K562 (cell line): ENCODE measurements around the gene ADK. TPM values are rescaled to one million over a fixed set of nuclear protein-coding genes. Genes with fewer than 3 reads are reported as not detected.
A peak's percentile ranks its signal among the peaks of the same experiment; 100 is the strongest.

ENCODE experiments used
- BCLAF1 ChIP-seq, 2 experiments: fragments of 450-650 bp in 1 of 2; IDR thresholded peaks; 2 replicates each; pipeline ENCODE4 v1.6.1; 2011 to 2017; ENCODE audit warnings: low read depth in 2 of 2, antibody characterized with exemption in 1 of 2, borderline replicate concordance in 1 of 2, low read length in 1 of 2, mild to moderate bottlenecking in 1 of 2, mixed read lengths in 1 of 2; ENCODE audit not compliant: control insufficient read depth in 1 of 2
- BDP1 ChIP-seq: IDR thresholded peaks from 3 replicates; pipeline ENCODE4 v1.6.1; 2011; ENCODE audit not compliant: insufficient read length, insufficient read depth
- CAMTA2 ChIP-seq: fragments of 250-450 bp; sonication (Bioruptor Pico); conservative IDR thresholded peaks from 2 replicates; pipeline ENCODE4 v1.5.1; 2022
- CBFA2T3 ChIP-seq: fragments of 450-650 bp; IDR thresholded peaks from 2 replicates; pipeline ENCODE4 v1.6.1; 2017
- CHAMP1 ChIP-seq: fragments of 450-650 bp; IDR thresholded peaks from 2 replicates; pipeline ENCODE4 v1.6.1; 2016; ENCODE audit warnings: mild to moderate bottlenecking
- GTF2F1 ChIP-seq: IDR thresholded peaks from 2 replicates; pipeline ENCODE4 v1.6.1; 2011; ENCODE audit warnings: low read depth, low read length, improper control_type of control experiment
- KDM1A ChIP-seq, 2 experiments: fragments of 450-650 bp; IDR thresholded peaks; 2 replicates each; pipeline ENCODE4 v1.6.1; 2016; ENCODE audit warnings: mild to moderate bottlenecking in 2 of 2
- KHSRP ChIP-seq: fragments of 450-650 bp; IDR thresholded peaks from 2 replicates; pipeline ENCODE4 v1.6.1; 2017
- LARP7 ChIP-seq: fragments of 450-650 bp; IDR thresholded peaks from 2 replicates; pipeline ENCODE4 v1.6.1; 2016
- NFE2 ChIP-seq: IDR thresholded peaks from 2 replicates; pipeline ENCODE4 v1.6.1; 2014; ENCODE audit warnings: antibody characterized with exemption, low read depth
- NFE2L1 ChIP-seq: fragments of 450-650 bp; IDR thresholded peaks from 2 replicates; pipeline ENCODE4 v1.6.1; 2016; ENCODE audit warnings: missing genetic modification characterization, low read depth, mild to moderate bottlenecking, missing compliant biosample characterization, moderate library complexity, borderline replicate concordance
- NFIX ChIP-seq: fragments of 250-450 bp; sonication (Bioruptor Pico); IDR thresholded peaks from 2 replicates; pipeline ENCODE4 v1.4.0; 2020; ENCODE audit warnings: low read depth, mild to moderate bottlenecking, moderate library complexity
- PCBP2 ChIP-seq: fragments of 200-400 bp; formaldehyde crosslinking; IDR thresholded peaks from 2 replicates; pipeline ENCODE4 v1.6.1; 2018; ENCODE audit warnings: low read length, low read depth, mild to moderate bottlenecking, moderate library complexity; ENCODE audit not compliant: poor library complexity, severe bottlenecking
- PHF20 ChIP-seq: fragments of 450-650 bp; IDR thresholded peaks from 2 replicates; pipeline ENCODE4 v1.6.1; 2018; ENCODE audit not compliant: partially characterized antibody
- RBM34 ChIP-seq: fragments of 200-400 bp; formaldehyde crosslinking; IDR thresholded peaks from 2 replicates; pipeline ENCODE4 v1.6.1; 2018; ENCODE audit warnings: low read length, borderline replicate concordance; ENCODE audit not compliant: insufficient read depth
- RUNX1 ChIP-seq: sonication (generic); IDR thresholded peaks from 2 replicates; pipeline ENCODE4 v1.6.1; 2016; ENCODE audit warnings: antibody characterized with exemption, low read depth
- SPI1 ChIP-seq: IDR thresholded peaks from 2 replicates; pipeline ENCODE4 v1.6.1; 2011; ENCODE audit warnings: low read depth, low read length, control low read depth, borderline replicate concordance
- SRSF3 ChIP-seq: fragments of 200-400 bp; formaldehyde crosslinking; IDR thresholded peaks from 2 replicates; pipeline ENCODE4 v1.6.1; 2016; ENCODE audit warnings: mild to moderate bottlenecking, low read length, moderate library complexity; ENCODE audit not compliant: insufficient read depth
- TAF7 ChIP-seq: fragments of 450-650 bp; IDR thresholded peaks from 2 replicates; pipeline ENCODE4 v1.6.1; 2016; ENCODE audit warnings: missing genetic modification characterization, missing compliant biosample characterization
- TCF7 ChIP-seq: sonication (generic); IDR thresholded peaks from 2 replicates; pipeline ENCODE4 v1.6.1; 2016; ENCODE audit warnings: antibody characterized with exemption, borderline replicate concordance
- ZNF253 ChIP-seq: fragments of 250-450 bp; sonication (Bioruptor Pico); conservative IDR thresholded peaks from 2 replicates; pipeline ENCODE4 v1.6.1; 2021; ENCODE audit warnings: mild to moderate bottlenecking
- ZSCAN29 ChIP-seq: fragments of 450-650 bp; IDR thresholded peaks from 2 replicates; pipeline ENCODE4 v1.6.1; 2017
- ZSCAN32 ChIP-seq: fragments of 450-650 bp; formaldehyde crosslinking; IDR thresholded peaks from 2 replicates; pipeline ENCODE4 v1.4.0; 2020; ENCODE audit warnings: mild to moderate bottlenecking, moderate library complexity
- polyA plus RNA-seq, 8 experiments: library from polyadenylated mRNA; depleted of rRNA in 4 of 8; stranded (reverse) in 5 of 8; unstranded in 3 of 8; fragments of >200 nt; fragmentation: Nextera tagmentation in 2 of 8; fragmentation: Illumina TruSeq in 1 of 8; extraction: Ambion mirVana in 2 of 8; extraction: Trizol in 1 of 8; gene quantifications; 2 replicates each; pipeline versions ENCODE4 v1.2.1 to v1.2.3, GENCODE V29; 2011 to 2014; ENCODE audit warnings: inconsistent platforms in 1 of 8, missing spikeins in 1 of 8
- total RNA-seq, 7 experiments: library from RNA; depleted of rRNA in 6 of 7; stranded (reverse); fragments of >200 nt in 6 of 7; fragmentation: Illumina TruSeq in 2 of 7; extraction: Trizol in 2 of 7; gene quantifications; 2 replicates each; pipeline versions ENCODE4 v1.2.1 to v1.2.3, GENCODE V29; 2011 to 2021; ENCODE audit warnings: low replicate concordance in 1 of 7
- TF ChIP-seq, protein P1 (sequence below): fragments of 250-450 bp; sonication (Bioruptor Pico); IDR thresholded peaks from 2 replicates; pipeline ENCODE4 v1.8.0; 2021; ENCODE audit warnings: borderline replicate concordance, mild to moderate bottlenecking, moderate library complexity; ENCODE audit not compliant: poor library complexity, severe bottlenecking

ADK gene
- total and polyA plus RNA-seq, 9 of the 15 experiments (the other 6 are each of a cell fraction or from before 2014, with no cell fraction given), result 54.2 to 97.8 (median 73.6) TPM

GRCh38 chr10:74150990-74151878 lies at the start of gene ADK (continued):
- TF ChIP-seq GTF2F1, result no peak
- TF ChIP-seq SPI1, result no peak
- TF ChIP-seq TAF7 (tag), result peak; percentile 55; the same call in 1 of the 2 replicates
- no peak for TF ChIP-seq KDM1A (IDR thresholded peaks at IDR 0.05)
- 0 out of 2 replicates have a peak, but pooled peaks have one; percentile 26 for TF ChIP-seq CAMTA2
- TF ChIP-seq PCBP2, result no peak
- no peak for TF ChIP-seq CHAMP1
- no peak for TF ChIP-seq KHSRP
- TF ChIP-seq BDP1, result no peak
- TF ChIP-seq ZNF253 (CRISPR knock-in tag), result no peak
- no peak for TF ChIP-seq CBFA2T3
- no peak for TF ChIP-seq TCF7
- TF ChIP-seq SRSF3, result no peak
- TF ChIP-seq NFE2L1 (tag), result no peak
- TF ChIP-seq RBM34, result no peak
- TF ChIP-seq LARP7, result peak; percentile 88; the same call in 1 of the 2 replicates
- peak; percentile 65 for TF ChIP-seq PHF20
- no peak for TF ChIP-seq NFE2
- no peak for TF ChIP-seq NFIX
- no peak for TF ChIP-seq ZSCAN29
- TF ChIP-seq, protein P1, sequence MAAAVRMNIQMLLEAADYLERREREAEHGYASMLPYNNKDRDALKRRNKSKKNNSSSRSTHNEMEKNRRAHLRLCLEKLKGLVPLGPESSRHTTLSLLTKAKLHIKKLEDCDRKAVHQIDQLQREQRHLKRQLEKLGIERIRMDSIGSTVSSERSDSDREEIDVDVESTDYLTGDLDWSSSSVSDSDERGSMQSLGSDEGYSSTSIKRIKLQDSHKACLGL (CRISPR knock-in tag), result peak; percentile 85
- TF ChIP-seq RUNX1, result no peak
- 0 out of 2 replicates have a peak, but pooled peaks have one; percentile 36 for TF ChIP-seq ZSCAN32
- TF ChIP-seq BCLAF1 (IDR thresholded peaks at IDR 0.05; ENCODE audit: borderline replicate concordance in 1 of 2, control insufficient read depth in 1 of 2, low read depth in 2 of 2, low read length in 1 of 2), result no peak
